Duodenal mucosa (tissue), 2 donors: Measurements from ENCODE around the gene ZFX.
"Not testable (repeated sequence)": the region's sequence is repeated elsewhere in the genome, so short reads cannot be mapped to it uniquely, and the experiment has no call there.

Experiments
- H3K27ac ChIP-seq: one replicate; pipeline ENCODE4 v1.7.0; 2013; ENCODE audit warnings: low read depth, low read length
- H3K27me3 ChIP-seq, 2 donors: one replicate each; pipeline ENCODE4 v1.7.0; 2013; ENCODE audit warnings: low read length in 2 of 2, control low read depth in 1 of 2; ENCODE audit not compliant: insufficient read depth in 2 of 2, control insufficient read depth in 1 of 2
- H3K36me3 ChIP-seq, 2 donors: one replicate each; pipeline ENCODE4 v1.7.0; 2013; ENCODE audit warnings: low read length in 2 of 2, control low read depth in 1 of 2; ENCODE audit not compliant: insufficient read depth in 2 of 2, control insufficient read depth in 1 of 2
- H3K4me1 ChIP-seq, 2 donors: one replicate each; pipeline ENCODE4 v1.7.0; 2013; ENCODE audit warnings: low read length in 2 of 2, control low read depth in 1 of 2; ENCODE audit not compliant: insufficient read depth in 2 of 2, control insufficient read depth in 1 of 2
- H3K4me3 ChIP-seq, 2 donors: one replicate each; pipeline ENCODE4 v1.7.0; 2013; ENCODE audit warnings: low read length in 2 of 2, low read depth in 1 of 2
- H3K9ac ChIP-seq, 2 donors: one replicate each; pipeline ENCODE4 v1.7.0; 2013; ENCODE audit warnings: low read length in 2 of 2, low read depth in 1 of 2
- H3K9me3 ChIP-seq, 2 donors: one replicate each; pipeline ENCODE4 v1.7.0; 2013; ENCODE audit warnings: low read length in 2 of 2, control low read depth in 1 of 2; ENCODE audit not compliant: control insufficient read depth in 1 of 2

The ZFX gene

DNA sequence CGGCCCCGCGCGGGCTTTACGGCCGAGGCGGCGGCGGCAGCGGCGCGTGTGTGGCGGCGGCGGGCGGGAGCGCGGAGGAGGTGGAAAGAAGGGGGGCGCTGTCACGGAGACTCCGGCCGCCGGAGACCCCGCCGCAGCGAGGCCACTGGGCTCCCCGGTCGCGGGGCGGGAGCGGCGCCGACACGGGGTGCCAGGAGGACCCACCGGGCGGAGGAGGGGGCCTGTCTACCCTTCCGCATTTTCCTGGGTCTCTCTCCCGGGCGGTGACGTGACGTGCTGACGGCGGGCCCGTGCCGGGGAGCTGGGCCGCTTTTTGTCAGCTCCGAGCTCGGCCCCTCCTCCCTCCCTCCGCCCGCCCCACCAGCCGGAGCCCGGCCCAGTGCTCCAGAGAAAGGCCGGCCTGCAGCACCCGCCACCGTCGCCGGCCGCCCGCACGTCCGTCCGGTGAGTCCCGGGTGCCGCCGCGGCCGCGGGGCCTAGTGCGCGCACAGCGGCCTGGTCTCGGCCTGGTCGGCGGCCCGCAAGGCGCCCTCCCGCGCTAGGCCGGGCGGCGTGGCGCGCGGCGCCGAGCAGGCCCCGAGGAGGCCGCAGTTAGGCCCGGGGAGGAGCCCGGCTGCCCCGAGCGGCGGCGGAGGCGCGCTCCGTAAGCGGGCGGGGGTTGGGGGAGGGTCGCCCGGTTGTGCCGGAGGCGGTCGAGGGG, at the start of gene ZFX:
Gene ZFX (plus strand): TSS at position 379 of the 700 bp plus-strand sequence. CDS start 23,014 bp downstream, outside the sequence.
- Histone ChIP-seq H3K36me3 (no peaks in the 10 kb centered on the region), H3K4me3 (peak within 1 kb of the TSS; percentile 80), H3K27ac (peak within 1 kb of the TSS; percentile 88), H3K9me3 (no peaks in the 10 kb centered on the region), H3K9ac (peak within 1 kb of the TSS; percentile 66 to 80), H3K27me3 (no peaks in the 10 kb centered on the region), H3K4me1 (peaks cover 28 to 31% of the 10 kb centered on the region in 2 donors)

- no peaks in the 10 kb centered on the region for H3K36me3 ChIP-seq
- H3K4me1 ChIP-seq, result no peaks in the 10 kb centered on the region
- no peak overlapping the region for H3K4me3 ChIP-seq
- no peak overlapping the region for H3K9ac ChIP-seq
- no peaks in the 10 kb centered on the region for H3K27me3 ChIP-seq
- no peaks in the 10 kb centered on the region for H3K9me3 ChIP-seq
- no peak overlapping the region for H3K27ac ChIP-seq
Observed at GRCh38 chrX:24100713-24101112, 48.8 kb upstream of the ZFX start.

DNA sequence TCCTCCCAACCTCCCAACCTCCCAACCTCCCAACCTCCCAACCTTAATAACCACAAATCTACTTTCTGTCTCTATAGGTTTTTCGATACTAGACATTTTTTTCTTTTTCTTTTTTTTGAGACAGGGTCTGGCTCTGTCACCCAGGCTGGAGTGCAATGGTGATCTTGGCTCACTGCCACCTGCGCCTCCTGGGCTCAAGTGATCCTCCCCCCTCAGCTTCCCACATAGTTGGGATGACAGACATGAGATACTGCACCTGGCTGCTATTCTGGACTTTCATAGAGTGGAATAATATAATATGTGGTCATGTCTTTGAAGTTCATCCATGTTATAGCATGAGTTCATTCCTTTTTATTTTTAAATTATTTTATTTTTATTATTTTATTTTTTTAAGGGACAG, 39.5 kb upstream of the ZFX start:
- no peak overlapping the region for H3K4me3 ChIP-seq
- no peaks in the 10 kb centered on the region for H3K9me3 ChIP-seq
- H3K9ac ChIP-seq, result no peak overlapping the region
- no peak overlapping the region for H3K27ac ChIP-seq
- H3K4me1 ChIP-seq, result no peaks in the 10 kb centered on the region
- H3K27me3 ChIP-seq, result no peaks in the 10 kb centered on the region
- no peaks in the 10 kb centered on the region for H3K36me3 ChIP-seq

DNA sequence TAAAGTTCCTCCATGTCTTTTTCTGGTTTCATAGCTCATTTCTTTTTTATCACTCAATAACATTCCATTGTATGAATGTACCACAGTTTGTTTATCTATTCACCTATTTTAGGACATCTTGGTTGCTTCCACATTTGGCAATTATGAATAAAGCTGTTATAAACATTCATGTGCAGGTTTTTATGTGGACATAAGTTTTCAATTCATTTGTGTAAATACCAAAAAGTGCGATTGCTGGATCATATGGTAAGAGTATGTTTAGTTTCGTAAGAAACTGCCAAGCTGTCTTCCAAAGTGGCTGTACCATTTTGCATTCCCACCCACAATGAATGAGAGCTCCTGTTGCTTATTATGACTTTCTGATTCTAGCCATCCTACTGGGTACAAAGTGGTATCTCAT, 36.3 kb upstream of the ZFX start:
- H3K4me1 ChIP-seq, result no peaks in the 10 kb centered on the region
- no peaks in the 10 kb centered on the region for H3K36me3 ChIP-seq
- H3K9me3 ChIP-seq, result no peaks in the 10 kb centered on the region
- H3K9ac ChIP-seq, result no peak overlapping the region
- no peaks in the 10 kb centered on the region for H3K27me3 ChIP-seq
- H3K4me3 ChIP-seq, result no peak overlapping the region
- no peak overlapping the region for H3K27ac ChIP-seq

GRCh38 chrX:24117258-24117657, 32.3 kb upstream of the ZFX start:
- no peaks in the 10 kb centered on the region for H3K27me3 ChIP-seq
- no peaks in the 10 kb centered on the region for H3K9me3 ChIP-seq
- no peaks in the 10 kb centered on the region for H3K4me1 ChIP-seq
- no peak overlapping the region for H3K4me3 ChIP-seq
- H3K27ac ChIP-seq, result no peak overlapping the region
- H3K9ac ChIP-seq, result no peak overlapping the region
- H3K36me3 ChIP-seq, result no peaks in the 10 kb centered on the region

GRCh38 chrX:24124244-24124799, 25.2 kb upstream of the ZFX start:
- H3K4me1 ChIP-seq, result no peaks in the 10 kb centered on the region

GRCh38 chrX:24125028-24125612, 24.4 kb upstream of the ZFX start:
- Histone ChIP-seq H3K9ac (no peak overlapping the region), H3K27me3 (no peaks in the 10 kb centered on the region), H3K36me3 (no peaks in the 10 kb centered on the region), H3K9me3 (no peaks in the 10 kb centered on the region), H3K4me1 (no peaks in the 10 kb centered on the region), H3K27ac (no peak overlapping the region), H3K4me3 (no peak overlapping the region)

More at GRCh38 chrX:24124244-24124799, 25.2 kb upstream of the ZFX start:
- Histone ChIP-seq H3K4me3 (no peak overlapping the region), H3K9me3 (no peaks in the 10 kb centered on the region), H3K27me3 (no peaks in the 10 kb centered on the region), H3K27ac (no peak overlapping the region), H3K9ac (no peak overlapping the region), H3K36me3 (no peaks in the 10 kb centered on the region)

DNA sequence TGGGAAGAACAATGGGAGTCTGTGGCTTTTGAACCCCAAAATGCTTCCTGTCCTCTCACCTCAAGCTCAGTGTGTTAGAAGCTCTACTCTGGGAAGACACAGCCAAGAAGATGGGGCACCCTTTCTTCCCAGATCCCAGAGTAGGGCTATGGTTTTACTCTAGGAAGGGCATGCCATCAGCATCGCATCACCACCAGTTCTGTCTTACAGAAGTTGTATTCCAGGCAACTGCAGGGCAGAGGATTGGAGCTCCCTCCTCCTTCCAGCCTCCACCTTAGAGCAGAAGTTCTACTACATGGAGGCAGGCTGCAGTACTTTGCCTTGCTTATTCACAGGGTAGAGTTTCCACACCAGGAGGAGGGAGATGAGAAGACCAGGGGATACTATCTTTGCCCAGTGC, 18.1 kb upstream of the ZFX start:
- H3K27ac ChIP-seq, result no peak overlapping the region
- no peak overlapping the region for H3K9ac ChIP-seq
- no peaks in the 10 kb centered on the region for H3K36me3 ChIP-seq
- no peaks in the 10 kb centered on the region for H3K4me1 ChIP-seq
- H3K27me3 ChIP-seq, result no peaks in the 10 kb centered on the region
- H3K9me3 ChIP-seq, result no peaks in the 10 kb centered on the region
- no peak overlapping the region for H3K4me3 ChIP-seq

GRCh38 chrX:24133312-24133711, 16.2 kb upstream of the ZFX start:
- H3K27ac ChIP-seq, result no peak overlapping the region

GRCh38 chrX:24135768-24136167, 13.8 kb upstream of the ZFX start:
- H3K9me3 ChIP-seq, H3K4me3 ChIP-seq, H3K4me1 ChIP-seq, H3K36me3 ChIP-seq, H3K9ac ChIP-seq, H3K27me3 ChIP-seq, H3K27ac ChIP-seq: not testable (repeated sequence)

More at GRCh38 chrX:24133312-24133711, 16.2 kb upstream of the ZFX start:
- no peaks in the 10 kb centered on the region for H3K27me3 ChIP-seq
- H3K9me3 ChIP-seq, result no peaks in the 10 kb centered on the region
- H3K4me3 ChIP-seq, result no peak overlapping the region
- H3K9ac ChIP-seq, result no peak overlapping the region
- no peaks in the 10 kb centered on the region for H3K36me3 ChIP-seq
- no peaks in the 10 kb centered on the region for H3K4me1 ChIP-seq
